GM19035 (cell line): ENCODE results near the gene CD6.

Source experiments
- ATAC-seq: cut with Tn5 transposase; IDR thresholded peaks from one replicate; pipeline ENCODE4 v1.9.1; 2021; ENCODE audit not compliant: unreplicated experiment

Gene CD6

DNA sequence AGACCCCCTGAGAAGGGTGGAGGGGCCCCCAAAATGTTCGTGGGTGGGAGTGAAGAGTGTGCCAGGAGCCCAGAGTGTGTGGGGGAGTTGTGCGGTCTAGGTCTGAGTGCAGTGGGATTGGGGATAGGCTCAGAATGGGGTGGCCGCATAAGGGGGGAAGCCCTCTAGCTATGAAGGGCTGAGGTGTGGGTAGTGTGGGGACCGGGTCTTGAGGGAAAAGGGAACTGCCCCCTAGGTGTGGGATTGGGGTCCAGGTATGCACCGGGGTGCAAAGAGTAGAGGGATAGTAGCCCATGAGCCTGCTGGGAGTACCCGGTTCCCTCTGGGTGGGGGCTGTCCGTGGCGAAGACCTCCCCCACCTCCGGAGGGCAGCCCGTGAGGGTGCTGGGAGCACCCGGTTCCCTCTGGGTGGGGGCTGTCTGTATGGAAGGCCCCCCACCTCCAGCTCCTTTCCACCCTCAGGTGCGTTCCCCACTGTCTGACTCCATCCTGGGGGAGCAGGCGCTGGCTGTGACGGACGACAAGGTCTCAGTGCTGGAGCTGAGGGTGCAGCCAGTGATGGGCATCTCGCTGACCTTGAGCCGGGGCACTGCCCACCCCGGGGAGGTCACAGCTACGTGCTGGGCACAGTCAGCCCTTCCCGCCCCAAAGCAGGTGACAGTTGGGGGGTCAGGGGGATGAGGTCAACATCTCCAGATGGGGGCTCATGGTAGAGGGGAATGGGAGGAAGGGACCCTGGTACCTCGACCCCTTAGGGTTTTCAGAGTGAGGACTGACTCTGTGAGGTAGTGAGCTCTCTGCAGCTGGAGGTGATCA is 36.5 kb upstream of the CD6 start:
- no peak for ATAC-seq

DNA sequence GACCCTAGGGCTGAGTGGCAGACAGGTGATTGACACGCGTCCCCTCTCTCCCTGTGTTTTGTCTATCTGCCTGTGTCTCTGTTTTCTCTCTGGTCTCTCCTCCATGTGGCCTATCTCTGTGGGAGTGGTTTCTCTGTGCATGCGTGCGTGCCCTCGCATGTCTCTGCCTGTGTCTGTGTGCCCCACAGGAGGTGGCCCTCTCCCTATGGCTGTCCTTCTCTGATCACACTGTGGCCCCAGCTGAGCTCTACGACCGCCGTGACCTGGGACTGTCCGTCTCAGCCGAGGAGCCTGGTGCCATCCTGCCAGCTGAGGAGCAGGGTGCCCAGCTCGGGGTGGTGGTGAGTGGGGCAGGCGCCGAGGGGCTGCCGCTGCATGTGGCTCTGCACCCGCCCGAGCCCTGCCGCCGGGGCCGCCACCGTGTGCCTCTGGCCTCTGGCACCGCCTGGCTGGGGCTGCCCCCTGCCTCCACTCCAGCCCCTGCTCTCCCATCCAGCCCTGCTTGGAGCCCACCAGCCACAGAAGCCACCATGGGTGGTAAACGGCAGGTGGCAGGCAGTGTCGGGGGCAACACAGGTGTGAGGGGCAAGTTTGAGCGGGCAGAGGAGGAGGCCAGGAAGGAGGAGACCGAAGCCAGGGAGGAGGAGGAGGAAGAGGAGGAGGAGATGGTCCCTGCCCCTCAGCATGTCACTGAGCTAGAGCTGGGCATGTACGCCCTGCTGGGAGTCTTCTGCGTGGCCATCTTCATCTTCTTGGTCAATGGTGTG is 35.6 kb upstream of the CD6 start:
- no peak for ATAC-seq

- ATAC-seq = no peak
Measured at GRCh38 chr11:60936467-60937143, 34.9 kb upstream of the CD6 start.

DNA sequence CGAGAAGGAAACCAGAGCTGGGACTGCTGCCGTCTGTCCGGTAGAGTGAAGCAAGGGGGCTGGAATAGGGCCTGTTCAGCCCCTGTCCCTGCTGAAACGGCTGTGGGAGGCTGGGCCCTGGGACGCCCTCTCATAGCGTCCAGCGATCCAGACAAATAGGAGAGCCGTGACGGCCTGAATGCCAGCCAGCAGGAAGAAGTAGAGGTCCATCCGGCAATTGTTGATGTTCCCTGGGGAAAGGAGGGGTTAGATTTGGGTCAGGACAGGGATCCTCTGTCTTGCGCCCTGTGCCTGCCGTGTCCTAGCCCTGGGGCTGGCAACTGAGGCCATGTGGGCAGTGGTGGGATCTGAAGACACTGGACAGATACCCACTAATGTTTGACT is 34.3 kb upstream of the CD6 start:
- no peak for ATAC-seq

DNA sequence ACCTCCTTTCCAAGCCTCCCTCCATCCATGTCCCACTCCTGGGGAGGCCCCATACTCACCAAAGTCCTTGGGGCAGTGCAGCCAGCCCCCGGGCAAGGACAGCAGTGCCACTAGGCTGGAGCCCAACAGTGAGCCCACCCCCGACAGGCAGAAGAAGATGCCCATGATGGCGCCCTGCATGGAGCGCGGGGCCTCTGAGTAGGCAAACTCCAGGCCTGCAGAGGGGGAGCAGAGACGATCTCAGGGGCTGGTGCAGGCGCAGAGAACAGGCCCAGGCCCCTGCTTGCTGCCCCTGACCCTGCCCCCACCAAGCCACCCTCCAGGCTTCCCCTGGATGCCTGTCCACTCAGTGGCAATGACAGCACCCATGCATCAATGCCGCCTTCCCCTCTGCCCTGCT is 33.7 kb upstream of the CD6 start:
- no peak for ATAC-seq

- no peak for ATAC-seq
Measured at GRCh38 chr11:60938500-60938899, 33.0 kb upstream of the CD6 start.

GRCh38 chr11:60939301-60939700 is 32.2 kb upstream of the CD6 start:
- ATAC-seq = no peak

- ATAC-seq = no peak
Measured at GRCh38 chr11:60939855-60940254, 31.6 kb upstream of the CD6 start.

DNA sequence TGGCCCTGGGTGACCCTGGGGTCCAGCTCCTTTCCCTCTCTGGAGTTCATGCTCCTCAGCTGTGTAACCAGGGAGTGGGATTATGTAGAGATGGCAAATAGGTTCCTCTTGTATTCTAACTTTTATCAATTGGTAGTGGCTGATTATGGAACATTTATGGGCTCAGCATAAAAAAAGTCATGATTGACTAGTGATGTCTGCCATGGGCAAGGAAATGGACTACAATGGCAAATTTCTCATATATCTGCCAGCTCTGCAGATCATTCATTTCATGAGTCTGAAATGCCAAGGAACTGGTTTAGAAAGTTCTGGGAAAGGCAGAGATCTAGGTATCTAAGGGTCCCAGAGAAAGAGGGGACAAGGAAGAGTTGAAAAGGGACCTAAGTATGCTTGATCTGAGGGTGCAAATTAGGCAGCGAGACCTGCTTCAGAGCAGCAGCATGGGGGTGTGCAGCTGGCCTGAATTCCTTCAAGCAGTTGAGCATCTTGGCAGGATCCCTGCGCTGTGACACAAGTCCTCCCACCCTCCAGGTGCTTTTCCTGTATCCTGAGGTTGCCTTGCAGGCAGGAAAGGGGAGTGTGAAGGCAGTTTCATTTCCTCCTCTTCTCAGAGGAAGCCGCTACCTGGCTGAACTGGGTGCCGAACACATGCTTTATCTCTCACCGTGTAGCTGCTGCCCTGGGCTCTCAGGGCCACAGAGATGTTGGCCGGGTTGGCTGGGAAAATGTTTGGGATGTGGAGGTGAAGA is 29.9 kb upstream of the CD6 start:
- no peak for ATAC-seq

DNA sequence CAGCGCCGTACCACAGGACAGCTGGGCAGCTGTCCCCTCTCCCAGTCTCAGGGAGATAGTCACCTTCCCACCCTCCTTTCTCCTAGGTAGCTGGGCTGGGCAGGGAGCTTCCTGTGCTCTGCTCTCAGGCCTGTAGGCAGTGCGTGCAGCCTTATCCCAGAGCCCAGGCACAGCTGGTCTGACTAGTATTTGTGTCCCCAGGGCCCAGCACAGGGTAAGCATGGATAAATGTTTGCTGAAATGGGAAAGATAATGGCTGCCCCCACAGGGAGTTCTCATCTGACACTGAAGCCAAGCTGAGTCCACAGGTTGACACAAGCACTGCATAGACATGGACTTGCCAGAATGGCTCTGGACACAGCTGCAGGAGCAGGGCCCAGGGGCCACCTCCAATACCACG is 29.3 kb upstream of the CD6 start:
- no peak for ATAC-seq

GRCh38 chr11:60942970-60943565 is 28.4 kb upstream of the CD6 start:
- no peak for ATAC-seq

GRCh38 chr11:60944490-60945294 is 26.8 kb upstream of the CD6 start:
- no peak for ATAC-seq

DNA sequence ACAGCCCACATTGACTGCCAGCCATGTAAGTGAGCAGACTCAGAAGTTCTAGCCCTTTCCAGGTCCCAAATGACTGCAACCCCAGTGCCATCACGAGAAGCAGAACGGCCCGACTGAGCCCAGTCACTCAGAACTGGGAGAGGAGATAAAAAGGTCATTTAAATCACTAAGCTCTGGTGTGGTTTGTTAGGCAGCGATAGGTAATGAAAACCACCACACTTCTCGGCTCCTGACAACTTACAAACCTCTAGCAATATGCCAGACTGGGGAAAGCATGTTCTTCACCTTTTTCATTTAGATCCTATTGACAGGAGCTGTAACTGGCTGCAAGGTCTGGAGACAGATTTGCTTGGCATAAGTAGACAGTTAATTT is 26.2 kb upstream of the CD6 start:
- no peak for ATAC-seq

DNA sequence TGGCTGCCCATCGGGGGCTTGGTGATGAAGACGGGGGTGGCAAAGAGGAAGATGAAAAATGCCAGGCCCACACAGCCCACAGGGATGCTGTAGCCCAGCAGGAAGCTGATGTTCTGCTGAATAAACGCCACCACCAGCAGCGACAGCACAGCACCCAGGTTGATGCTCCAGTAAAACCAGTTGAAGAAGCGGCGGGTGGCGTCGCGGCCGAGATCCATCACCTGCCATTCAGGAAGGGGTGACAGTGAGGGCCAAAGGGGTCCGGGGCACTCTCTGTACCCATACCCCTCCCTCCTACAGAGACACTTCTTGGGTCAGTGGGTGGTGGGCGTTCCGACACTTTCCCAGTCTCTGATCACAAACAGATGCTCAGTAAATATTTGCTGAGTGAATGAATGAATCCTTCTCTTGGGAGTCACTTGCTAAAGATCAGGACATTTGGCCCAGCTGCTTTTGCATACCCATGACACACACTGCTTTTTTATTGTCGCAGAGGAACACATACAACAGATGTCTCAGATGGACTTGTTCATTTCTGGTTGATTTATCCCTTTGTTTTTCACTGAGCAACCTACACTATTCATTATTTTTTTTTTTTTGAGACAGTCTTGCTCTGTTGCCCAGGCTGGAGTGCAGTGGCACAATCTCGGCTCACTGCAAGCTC is 24.7 kb upstream of the CD6 start:
- ATAC-seq = no peak

DNA sequence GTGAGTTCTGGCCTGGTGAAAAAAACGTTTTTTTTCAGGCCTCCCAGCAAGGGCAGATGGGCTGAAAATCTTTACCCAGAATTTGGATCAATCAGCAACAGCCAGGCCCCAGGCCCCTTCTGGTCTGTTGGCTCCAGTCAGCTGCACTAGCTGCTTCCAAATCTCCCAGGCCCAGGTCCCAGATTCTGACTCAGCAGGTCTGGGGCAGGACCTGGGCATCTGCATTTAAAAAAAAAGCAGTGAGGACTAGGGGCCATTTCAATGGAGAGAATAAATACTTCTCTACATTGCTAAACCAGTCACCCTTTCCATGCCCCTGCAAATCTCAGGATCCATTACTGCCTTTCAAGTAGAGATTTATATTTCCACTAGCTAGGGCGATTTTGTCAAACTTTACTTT is 23.8 kb upstream of the CD6 start:
- ATAC-seq = no peak

- ATAC-seq = no peak
Measured at GRCh38 chr11:60948250-60948649, 23.2 kb upstream of the CD6 start.

GRCh38 chr11:60950024-60950423 is 21.5 kb upstream of the CD6 start:
- no peak for ATAC-seq

- ATAC-seq = no peak
Measured at GRCh38 chr11:60950933-60951605, 20.4 kb upstream of the CD6 start.

DNA sequence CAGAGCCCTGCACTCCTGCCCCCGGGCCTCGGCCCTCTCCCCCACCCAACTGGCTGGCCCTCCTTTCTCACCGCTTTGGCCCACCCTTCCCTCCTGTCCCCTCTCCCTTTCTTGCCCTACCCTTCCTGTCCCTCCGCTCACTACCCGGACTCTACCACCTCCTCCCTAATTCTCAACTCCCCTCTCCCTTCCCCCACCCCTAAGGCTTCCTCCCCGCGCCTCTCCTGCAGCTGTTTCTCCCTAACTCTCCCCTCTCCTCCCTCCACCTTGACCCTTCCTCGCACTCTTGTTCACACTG is 19.9 kb upstream of the CD6 start:
- no peak for ATAC-seq
